K562 (cell line): ENCODE measurements around the gene CSTB. TPM values are rescaled to one million over a fixed set of nuclear protein-coding genes. Genes with fewer than 3 reads are reported as not detected.

ENCODE experiments used
- DACH1 ChIP-seq: fragments of 450-650 bp; IDR thresholded peaks from 2 replicates; pipeline ENCODE4 v1.6.1; 2018; ENCODE audit not compliant: partially characterized antibody
- E2F3 ChIP-seq: fragments of 250-450 bp; sonication (Bioruptor Pico); IDR thresholded peaks from 2 replicates; pipeline ENCODE4 v1.4.0; 2020; ENCODE audit warnings: mild to moderate bottlenecking
- HCFC1 ChIP-seq: IDR thresholded peaks from 2 replicates; pipeline ENCODE4 v1.6.1; 2012; ENCODE audit warnings: low read depth, low read length, improper control_type of control experiment
- MCM3 ChIP-seq: fragments of 450-650 bp; IDR thresholded peaks from 2 replicates; pipeline ENCODE4 v1.6.1; 2016
- MEF2A ChIP-seq: IDR thresholded peaks from 2 replicates; pipeline ENCODE4 v1.6.1; 2011; ENCODE audit warnings: low read depth, mild to moderate bottlenecking, low read length, moderate library complexity; ENCODE audit not compliant: control insufficient read depth
- MXI1 ChIP-seq: IDR thresholded peaks from 2 replicates; pipeline ENCODE4 v1.6.1; 2011; ENCODE audit warnings: low read depth, mild to moderate bottlenecking, improper control_type of control experiment, low read length
- MYBL2 ChIP-seq, 2 experiments: fragments of 450-650 bp in 1 of 2; sonication (generic) in 1 of 2; formaldehyde crosslinking in 1 of 2; IDR thresholded peaks; 2 replicates each; pipeline versions ENCODE4 v1.6.1 to v1.8.1; 2017 to 2022; ENCODE audit warnings: borderline replicate concordance in 1 of 2, inconsistent platforms in 1 of 2, low read depth in 1 of 2, mild to moderate bottlenecking in 1 of 2, missing genetic modification reagents in 1 of 2, moderate library complexity in 1 of 2
- NR1H2 ChIP-seq: sonication (generic); formaldehyde crosslinking; IDR thresholded peaks from 2 replicates; pipeline ENCODE4 v1.4.0; 2020; ENCODE audit warnings: mild to moderate bottlenecking, missing genetic modification reagents
- NRF1 ChIP-seq, 2 experiments: fragments of 450-650 bp; IDR thresholded peaks in 1 of 2; conservative IDR thresholded peaks in 1 of 2; 2 replicates each; pipeline ENCODE4 v1.6.1; 2014; ENCODE audit warnings: mild to moderate bottlenecking in 2 of 2
- POLR3G ChIP-seq: IDR thresholded peaks from 2 replicates; pipeline ENCODE4 v1.6.1; 2011; ENCODE audit not compliant: insufficient read length, insufficient replicate concordance; ENCODE audit errors: extremely low read depth
- POU5F1 ChIP-seq: fragments of 150-350 bp; IDR thresholded peaks from 2 replicates; pipeline ENCODE4 v1.6.1; 2014; ENCODE audit warnings: borderline replicate concordance, low read length, low read depth, mild to moderate bottlenecking; ENCODE audit not compliant: partially characterized antibody
- PTRF ChIP-seq: fragments of 450-650 bp; IDR thresholded peaks from 2 replicates; pipeline ENCODE4 v1.6.1; 2016; ENCODE audit warnings: mild to moderate bottlenecking, missing genetic modification characterization, missing compliant biosample characterization
- RAD21 ChIP-seq, 2 experiments: fragments of 250-450 bp in 1 of 2; fragments of 450-650 bp in 1 of 2; sonication (Bioruptor Pico) in 1 of 2; formaldehyde crosslinking in 1 of 2; IDR thresholded peaks in 1 of 2; conservative IDR thresholded peaks in 1 of 2; 2 replicates each; pipeline versions ENCODE4 v1.4.0 to v1.8.0; 2020 to 2022; ENCODE audit warnings: mild to moderate bottlenecking in 2 of 2, moderate library complexity in 1 of 2
- RHOXF2B ChIP-seq: fragments of 250-450 bp; sonication (Bioruptor Pico); conservative IDR thresholded peaks from 2 replicates; pipeline ENCODE4 v1.5.1; 2021
- SRSF9 ChIP-seq: fragments of 200-400 bp; formaldehyde crosslinking; IDR thresholded peaks from 2 replicates; pipeline ENCODE4 v1.6.1; 2017; ENCODE audit warnings: low read depth, low read length, borderline replicate concordance
- TOE1 ChIP-seq, 2 experiments: fragments of 450-650 bp in 1 of 2; sonication (generic) in 1 of 2; formaldehyde crosslinking in 1 of 2; IDR thresholded peaks; 2 replicates each; pipeline versions ENCODE4 v1.7.1 to v1.8.0; 2016 to 2022; ENCODE audit warnings: borderline replicate concordance in 2 of 2, mild to moderate bottlenecking in 2 of 2, antibody characterized with exemption in 1 of 2, inconsistent platforms in 1 of 2, low read depth in 1 of 2, missing genetic modification reagents in 1 of 2, moderate library complexity in 1 of 2
- XRCC5 ChIP-seq: fragments of 200-400 bp; formaldehyde crosslinking; IDR thresholded peaks from 2 replicates; pipeline ENCODE4 v1.6.1; 2017; ENCODE audit warnings: low read depth, mild to moderate bottlenecking, low read length
- ZBTB7A ChIP-seq: IDR thresholded peaks from 2 replicates; pipeline ENCODE4 v1.6.1; 2011; ENCODE audit warnings: low read depth, mild to moderate bottlenecking, low read length, moderate library complexity, borderline replicate concordance; ENCODE audit not compliant: control insufficient read depth
- ZKSCAN3 ChIP-seq: fragments of 250-450 bp; sonication (Bioruptor Pico); IDR thresholded peaks from 2 replicates; pipeline ENCODE4 v1.4.0; 2020
- ZNF24 ChIP-seq: fragments of 450-650 bp; IDR thresholded peaks from 2 replicates; pipeline ENCODE4 v1.6.1; 2016
- ZNF518B ChIP-seq: fragments of 250-450 bp; sonication (Bioruptor Pico); IDR thresholded peaks from 2 replicates; pipeline ENCODE4 v1.5.0; 2021; ENCODE audit warnings: mild to moderate bottlenecking, moderate library complexity
- ZNF639 ChIP-seq, 2 experiments: fragments of 200-800 bp in 1 of 2; sonication (Bioruptor generic) in 1 of 2; sonication (generic) in 1 of 2; formaldehyde crosslinking in 1 of 2; IDR thresholded peaks in 1 of 2; conservative IDR thresholded peaks in 1 of 2; 2 replicates each; pipeline versions ENCODE4 v1.5.0 to v1.6.1; 2016 to 2020; ENCODE audit warnings: missing compliant biosample characterization in 1 of 2, missing genetic modification characterization in 1 of 2, missing genetic modification reagents in 1 of 2
- polyA plus RNA-seq, 8 experiments: library from polyadenylated mRNA; depleted of rRNA in 4 of 8; stranded (reverse) in 5 of 8; unstranded in 3 of 8; fragments of >200 nt; fragmentation: Nextera tagmentation in 2 of 8; fragmentation: Illumina TruSeq in 1 of 8; extraction: Ambion mirVana in 2 of 8; extraction: Trizol in 1 of 8; gene quantifications; 2 replicates each; pipeline versions ENCODE4 v1.2.1 to v1.2.3, GENCODE V29; 2011 to 2014; ENCODE audit warnings: inconsistent platforms in 1 of 8, missing spikeins in 1 of 8
- total RNA-seq, 7 experiments: library from RNA; depleted of rRNA in 6 of 7; stranded (reverse); fragments of >200 nt in 6 of 7; fragmentation: Illumina TruSeq in 2 of 7; extraction: Trizol in 2 of 7; gene quantifications; 2 replicates each; pipeline versions ENCODE4 v1.2.1 to v1.2.3, GENCODE V29; 2011 to 2021; ENCODE audit warnings: low replicate concordance in 1 of 7

CSTB gene
- total and polyA plus RNA-seq, 9 of the 15 experiments (the other 6 are each of a cell fraction or from before 2014, with no cell fraction given): 12.4 to 65.0 (median 31.7) TPM

- peak; percentile 90 for TF ChIP-seq XRCC5
- TF ChIP-seq ZNF24: no peak
- no peak for TF ChIP-seq PTRF (tag)
- TF ChIP-seq MCM3: no peak
- TF ChIP-seq RAD21 (CRISPR knock-in tag; conservative IDR thresholded peaks at IDR 0.05 in 1 of 2, IDR thresholded peaks at IDR 0.05 in 1 of 2): peak; percentile 99 to 100
- no peak for TF ChIP-seq RHOXF2B (CRISPR knock-in tag)
- no peak for TF ChIP-seq SRSF9
- no peak for TF ChIP-seq MEF2A
- TF ChIP-seq ZNF518B (CRISPR knock-in tag): no peak
- no peak for TF ChIP-seq ZNF639 (CRISPR knock-in tag; conservative IDR thresholded peaks at IDR 0.05 in 1 of 2, IDR thresholded peaks at IDR 0.05 in 1 of 2)
- TF ChIP-seq MXI1: no peak
- TF ChIP-seq ZKSCAN3 (CRISPR knock-in tag): no peak
- TF ChIP-seq ZBTB7A: peak; percentile 20; the same call in 1 of the 2 replicates
- TF ChIP-seq DACH1: no peak
- TF ChIP-seq TOE1 (IDR thresholded peaks at IDR 0.05; ENCODE audit: borderline replicate concordance): peak; percentile 51; the same call in 1 of the 2 replicates
- no peak for TF ChIP-seq TOE1 (CRISPR knock-in tag; IDR thresholded peaks at IDR 0.05; ENCODE audit: borderline replicate concordance, low read depth)
- TF ChIP-seq MYBL2 (IDR thresholded peaks at IDR 0.05; ENCODE audit: low read depth): no peak
- TF ChIP-seq MYBL2 (CRISPR knock-in tag; IDR thresholded peaks at IDR 0.05; ENCODE audit: borderline replicate concordance): no peak
- TF ChIP-seq E2F3 (CRISPR knock-in tag): no peak
- peak; percentile 53; the same call in 1 of the 2 replicates for TF ChIP-seq HCFC1
- peak; percentile 89; the same call in 1 of the 2 replicates for TF ChIP-seq NR1H2 (CRISPR knock-in tag)
- peak in 1 of 2 experiments; percentile 31; a peak in 2 of 4 replicates for TF ChIP-seq NRF1 (conservative IDR thresholded peaks at IDR 0.05 in 1 of 2, IDR thresholded peaks at IDR 0.05 in 1 of 2)
- no peak for TF ChIP-seq POLR3G
- TF ChIP-seq POU5F1: peak; percentile 39
These were observed 34.6 kb upstream of the CSTB start (continued) for GRCh38 chr21:43810505-43811261.
